Fibroblast of skin of left biceps (primary cell): ENCODE data around the gene GSAP.

Source experiments
- DNase-seq, 2 experiments: peaks; one replicate each; pipeline ENCODE4 v3.0.0-alpha.2; 2013; ENCODE audit warnings: low read depth in 2 of 2

Gene GSAP

DNA sequence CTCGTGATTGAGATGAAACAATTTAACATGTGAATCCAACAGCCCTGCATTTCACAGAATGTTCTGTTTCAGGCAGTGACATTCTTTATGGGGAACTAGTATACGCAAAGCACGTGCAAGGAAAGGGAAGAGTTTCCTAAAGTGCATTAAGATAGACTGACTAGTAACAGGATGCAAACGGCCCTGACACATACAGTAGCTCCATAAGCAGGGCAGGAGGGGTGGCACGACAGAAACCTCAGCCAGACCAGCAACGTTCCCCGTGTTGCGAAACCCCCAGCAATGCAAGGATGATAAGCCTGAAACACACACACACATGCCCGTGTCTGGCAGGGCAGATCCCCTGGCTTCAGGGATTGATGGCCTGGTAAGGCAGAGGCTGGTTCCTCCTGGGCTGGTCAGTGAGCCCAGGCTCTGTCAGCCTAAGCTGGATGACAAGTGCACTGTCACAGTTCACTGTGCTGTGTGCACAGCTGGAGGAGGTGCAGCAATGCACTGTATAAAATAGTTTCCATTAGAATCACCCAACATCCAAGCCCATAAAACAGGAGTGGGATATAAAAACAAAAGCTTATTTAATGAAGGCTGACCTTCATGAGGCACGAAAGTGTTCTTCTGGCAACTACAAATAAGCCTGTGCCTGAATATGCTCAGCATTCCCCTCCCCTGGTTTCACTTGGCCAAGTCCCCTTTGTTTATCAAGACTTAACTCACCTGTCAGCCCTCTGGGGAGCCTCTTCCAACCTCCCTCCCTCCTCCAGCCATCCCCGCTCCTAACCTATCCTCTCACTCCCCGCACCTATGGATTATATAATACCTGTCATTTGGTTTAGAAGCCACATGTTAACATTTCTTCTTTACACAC lies 88.8 kb downstream of the GSAP start:
- DNase-seq, result no peak

DNA sequence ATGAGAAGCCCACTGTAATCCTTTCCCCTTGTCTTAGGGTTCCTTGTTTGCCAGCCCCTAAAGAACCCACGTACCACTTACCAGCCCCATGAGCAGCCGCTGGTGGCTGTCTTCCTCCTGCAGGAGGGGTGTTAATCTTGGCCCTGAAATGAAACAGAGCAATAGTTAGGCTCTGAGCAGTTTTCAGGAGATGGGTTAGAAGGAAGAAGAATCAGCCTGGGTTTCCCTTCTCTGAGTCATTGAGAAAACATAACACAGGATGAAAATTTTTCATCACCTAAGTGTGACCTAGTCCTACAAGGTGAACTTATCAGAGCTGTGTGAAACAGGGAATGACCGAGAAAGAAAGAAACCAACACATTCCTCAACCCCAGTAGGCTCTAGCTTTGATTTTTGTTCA lies 90.0 kb downstream of the GSAP start:
- DNase-seq, result no peak

DNA sequence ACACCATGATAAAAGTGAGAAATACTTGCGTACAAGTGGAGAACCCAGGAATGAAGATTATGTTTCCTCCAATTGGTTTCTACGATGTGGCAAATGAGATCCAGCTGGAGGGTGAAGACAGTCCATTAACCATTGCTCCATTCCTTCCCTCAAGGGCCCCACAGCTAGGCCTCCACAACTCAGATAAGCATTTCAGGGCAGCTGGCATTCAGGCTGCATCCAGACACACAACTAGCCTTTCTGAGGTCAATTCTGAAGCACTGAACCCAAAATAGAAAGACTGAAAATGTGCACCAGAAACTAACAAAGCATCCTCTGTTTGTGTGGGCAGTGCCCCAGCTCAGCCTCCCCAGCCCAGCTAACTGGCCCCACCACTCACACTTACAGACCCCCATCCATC lies 94.8 kb downstream of the GSAP start:
- peak in 1 of 2 experiments; percentile 8 for DNase-seq

DNA sequence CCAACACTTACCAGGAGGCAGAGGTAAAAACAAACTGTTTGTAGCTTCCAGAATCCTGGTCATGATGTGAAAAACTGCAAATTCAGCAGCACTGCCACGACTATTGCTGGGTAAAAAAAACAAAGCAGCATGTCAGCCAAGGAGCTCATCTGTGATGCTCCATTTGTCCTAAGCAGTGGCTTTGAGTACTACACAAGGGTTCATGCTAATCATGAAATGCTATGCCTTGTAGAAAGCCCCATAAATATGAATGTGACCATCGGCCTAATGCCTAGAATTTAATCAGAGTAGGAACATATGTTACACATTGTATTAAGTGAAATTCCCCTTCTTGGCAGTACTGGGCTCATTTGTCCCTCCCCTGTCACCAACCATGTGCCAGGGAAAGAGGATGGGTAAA lies 95.4 kb downstream of the GSAP start:
- no peak for DNase-seq

DNA sequence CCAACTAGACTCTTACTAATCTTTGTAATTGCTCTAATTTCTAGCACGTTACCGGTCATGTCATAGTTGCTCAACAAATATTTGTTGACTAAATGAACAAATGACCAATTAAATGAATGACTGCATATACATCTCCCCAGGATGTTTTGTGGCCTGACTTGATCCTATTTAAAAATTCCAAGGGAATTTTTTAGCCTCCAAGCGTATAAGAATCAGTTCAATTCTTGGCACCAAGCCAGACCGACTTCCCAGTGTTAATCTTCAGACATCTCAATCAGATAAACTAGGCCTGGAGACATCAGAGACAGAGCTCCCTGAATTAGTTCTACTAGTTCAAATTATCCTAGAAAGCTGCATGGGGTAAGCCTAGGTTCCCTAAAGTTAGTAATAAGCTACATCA lies 96.0 kb downstream of the GSAP start:
- DNase-seq, result no peak

DNA sequence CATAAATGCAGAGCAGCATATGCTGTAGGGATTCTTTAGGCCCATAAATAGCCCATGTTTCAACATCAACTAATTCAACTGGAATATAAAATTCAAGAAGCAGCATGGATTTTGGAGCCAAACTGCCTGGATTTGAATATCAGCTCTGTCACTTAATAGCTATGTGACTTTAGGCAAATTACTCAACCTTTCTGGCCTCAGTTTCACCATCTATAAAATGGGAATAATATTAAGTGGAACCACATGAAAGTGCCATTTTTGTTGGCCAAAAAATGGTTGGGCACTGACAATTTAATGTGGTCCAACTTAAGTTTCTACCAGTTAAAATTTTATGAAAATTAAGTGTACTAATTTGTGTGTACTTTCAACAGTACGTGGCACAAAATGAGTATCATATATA lies 98.1 kb downstream of the GSAP start:
- no peak for DNase-seq

DNA sequence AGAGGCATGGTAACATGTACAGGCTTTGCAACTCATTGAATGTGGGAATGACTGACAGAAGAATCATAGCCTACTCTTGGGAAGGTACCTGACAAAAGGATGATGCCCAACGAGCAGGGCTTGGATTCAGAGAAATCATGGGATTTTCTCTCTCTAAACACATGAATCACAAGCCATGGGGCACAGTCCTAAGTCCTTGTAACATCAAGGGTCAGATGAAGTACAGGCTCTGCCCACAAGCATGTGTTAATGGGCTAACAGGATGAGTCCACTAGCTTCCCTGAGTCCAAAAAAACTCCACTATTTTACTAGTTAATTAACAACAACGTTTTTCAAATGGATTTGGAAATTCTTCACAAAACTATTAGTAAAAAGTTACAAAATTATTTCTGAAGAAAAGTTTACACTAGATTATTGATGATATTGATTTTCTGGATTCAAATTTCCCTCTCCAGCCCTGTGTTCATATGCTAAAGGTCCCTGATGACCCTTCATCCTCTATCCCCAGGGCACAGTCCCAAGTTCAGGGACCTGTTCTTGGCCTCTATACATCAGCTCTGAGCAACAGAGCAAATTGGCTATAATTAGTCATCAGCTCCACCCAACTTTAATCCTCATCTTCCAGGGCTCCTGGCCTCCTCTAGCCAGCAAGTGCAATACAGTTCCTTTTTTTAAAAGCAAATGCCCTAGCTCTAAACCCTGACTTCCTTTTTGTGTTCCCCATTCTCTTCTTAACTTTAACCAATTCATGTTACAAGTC lies 99.8 kb downstream of the GSAP start:
- no peak for DNase-seq

DNA sequence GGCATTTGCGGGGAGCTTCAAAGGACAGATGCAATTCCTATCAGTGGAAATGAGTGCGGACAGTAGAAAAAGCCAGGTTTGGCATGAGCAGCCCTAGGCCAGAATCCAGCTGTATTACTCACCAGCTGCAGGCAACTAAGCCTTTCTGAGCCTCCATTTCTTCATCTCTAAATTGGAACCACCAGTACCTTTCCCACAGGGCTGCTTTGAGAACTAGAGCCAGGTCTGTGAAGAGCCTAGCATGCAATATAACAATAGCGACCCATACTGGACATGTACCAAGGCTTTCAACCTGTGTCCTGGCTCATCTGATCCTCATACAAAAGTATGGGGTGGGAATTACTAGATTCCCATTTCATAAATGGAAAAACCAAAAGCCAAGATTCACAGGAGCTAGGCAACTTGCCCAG lies 101.0 kb downstream of the GSAP start:
- peak in 1 of 2 experiments; percentile 19 for DNase-seq

DNA sequence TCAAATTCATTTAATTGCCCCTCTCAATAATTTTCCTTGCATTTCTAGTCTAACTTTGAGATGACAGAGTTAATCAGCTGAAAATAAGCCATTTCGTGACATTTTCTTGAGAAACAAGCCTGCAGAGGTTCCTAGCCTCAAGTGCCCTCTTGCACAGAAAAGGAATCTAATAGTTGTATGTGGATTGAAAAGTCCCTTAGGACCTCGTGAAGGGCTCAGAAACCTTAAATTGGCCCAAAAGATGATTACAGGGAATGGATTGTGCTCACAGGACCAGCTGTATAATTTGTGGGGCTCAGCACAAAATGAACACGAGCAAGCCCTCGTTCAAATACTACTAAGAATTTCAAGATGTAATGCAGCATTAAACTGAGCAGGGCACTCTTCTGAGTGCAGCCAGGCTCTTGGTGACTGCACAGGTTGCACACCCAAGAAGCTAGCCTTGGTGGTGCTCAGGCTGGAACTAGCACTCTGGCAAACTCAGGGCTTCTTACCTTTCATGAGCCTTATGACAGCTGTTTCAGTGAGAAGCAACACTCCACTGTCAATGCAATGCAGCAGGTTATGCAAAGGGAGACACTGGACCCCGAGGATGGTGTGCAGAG lies 102.2 kb downstream of the GSAP start:
- DNase-seq, result no peak

DNA sequence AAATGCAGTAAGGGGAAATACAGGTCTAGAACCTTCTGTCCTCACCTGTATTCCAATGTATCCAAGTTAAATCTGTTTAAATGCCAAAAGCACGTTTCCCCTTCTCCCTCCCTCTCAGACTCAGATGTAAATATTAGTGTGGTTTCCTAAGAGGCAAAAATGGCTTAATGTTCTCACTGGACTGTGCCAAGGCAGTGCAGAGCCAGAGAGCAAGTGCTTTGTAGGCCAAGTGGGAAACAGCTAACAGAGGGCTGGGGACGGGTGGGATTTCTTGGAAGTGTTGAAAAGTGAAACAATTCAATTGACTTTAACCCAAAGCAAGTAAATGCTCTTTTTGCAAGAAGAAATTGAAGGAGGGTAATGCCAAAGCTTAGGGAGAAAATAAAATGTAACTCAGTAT lies 103.1 kb downstream of the GSAP start:
- no peak for DNase-seq

DNA sequence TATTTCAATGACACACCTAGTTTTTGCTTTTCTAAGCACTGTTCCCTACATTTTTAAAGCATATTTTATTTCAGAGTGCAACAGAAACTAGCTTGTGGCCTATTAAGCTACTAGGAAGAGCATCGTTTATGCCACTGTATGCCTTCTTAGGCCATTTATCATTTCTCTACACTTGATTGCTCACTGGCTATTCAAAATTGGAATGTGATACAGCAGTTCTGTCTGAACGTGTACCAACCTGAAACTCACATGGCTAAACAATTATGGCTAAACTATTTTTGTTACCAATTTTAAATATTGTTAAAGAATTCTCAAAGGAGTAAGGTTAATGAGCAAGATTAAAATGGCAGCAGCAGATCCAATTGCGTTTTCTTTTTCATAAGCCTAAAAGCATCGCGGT lies 105.2 kb downstream of the GSAP start:
- DNase-seq, result no peak

DNA sequence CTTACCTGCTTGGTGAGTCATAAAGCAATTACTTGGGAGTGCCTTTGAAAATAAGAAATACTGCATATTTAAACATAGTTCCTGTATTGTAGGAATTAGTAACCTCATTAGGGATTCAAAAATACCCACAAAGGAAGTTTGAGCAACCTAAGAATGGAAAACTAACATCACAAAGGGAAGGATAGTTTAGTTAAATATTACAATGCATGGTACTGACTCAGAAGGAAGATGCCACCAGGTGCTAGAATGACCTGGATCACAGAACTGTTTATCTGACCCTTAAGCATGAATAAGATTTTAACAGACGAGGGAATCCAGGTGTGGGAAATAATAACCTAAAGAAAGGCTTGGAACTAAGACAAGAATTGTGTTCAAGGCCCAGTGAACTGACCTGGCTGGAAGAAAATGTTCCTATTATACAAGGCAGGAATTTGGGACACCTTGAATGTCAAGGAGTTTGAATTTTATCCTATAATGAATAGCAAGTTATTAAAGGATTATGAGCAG lies 106.4 kb downstream of the GSAP start:
- no peak for DNase-seq

DNA sequence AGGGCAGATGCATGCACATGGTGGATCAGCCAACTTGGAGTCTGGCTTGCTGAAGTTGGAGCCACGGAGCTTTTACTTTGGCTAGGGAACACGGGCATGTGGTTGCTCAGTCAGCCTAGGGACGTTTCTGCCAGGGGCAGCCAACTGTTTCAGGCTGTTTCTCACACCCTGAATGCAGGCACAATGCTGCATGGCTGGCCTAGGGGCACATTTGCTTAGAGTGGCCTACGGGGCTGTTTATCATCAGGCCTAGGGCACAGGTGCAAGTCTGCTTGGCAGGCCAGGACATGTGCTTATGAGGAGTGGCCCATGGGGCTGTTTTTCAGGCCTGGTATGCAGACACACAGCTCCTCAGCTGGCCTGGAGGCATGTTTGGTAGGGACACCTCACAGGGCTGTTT lies 107.4 kb downstream of the GSAP start:
- no peak for DNase-seq

DNA sequence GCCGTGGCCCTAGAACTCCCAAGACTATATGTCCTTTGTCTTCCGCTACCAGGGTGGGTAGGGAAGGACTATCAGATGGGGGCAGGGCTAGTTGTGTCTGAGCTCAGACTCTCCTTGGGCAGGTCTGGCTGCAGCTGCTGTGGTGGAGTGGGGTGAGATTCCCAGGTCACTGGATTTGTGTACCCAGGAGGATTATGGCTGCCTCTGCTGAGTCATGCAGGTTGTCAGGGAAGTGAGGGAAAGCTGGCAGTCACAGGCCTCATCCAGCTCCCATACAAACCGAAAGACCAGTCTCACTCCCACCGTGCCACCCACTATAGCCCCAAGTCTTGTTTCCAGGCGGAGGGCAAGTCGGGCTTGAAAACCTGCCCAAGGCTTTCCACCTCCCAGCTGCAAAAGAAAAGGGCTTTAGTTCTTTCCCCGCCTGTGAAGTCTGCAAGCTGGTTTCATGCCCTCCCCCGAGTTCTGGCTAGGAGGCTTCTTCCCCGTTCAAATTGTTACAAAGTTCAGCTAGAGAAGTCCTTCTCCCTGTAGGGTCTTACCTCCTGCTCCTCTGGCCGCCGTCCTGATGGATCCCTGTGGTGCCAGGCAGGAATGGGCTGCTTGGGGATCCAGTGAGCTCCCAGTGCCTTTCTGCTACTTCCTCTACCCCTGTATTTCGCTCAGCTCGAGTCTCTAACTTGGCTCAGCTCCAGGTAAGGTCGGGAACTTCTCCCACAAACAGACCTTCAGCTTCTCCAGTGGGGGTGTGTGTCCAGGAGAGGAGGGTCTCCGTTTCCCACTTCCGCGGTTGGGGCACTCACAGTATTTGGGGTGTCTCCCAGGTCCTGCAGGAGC lies 109.7 kb downstream of the GSAP start:
- DNase-seq, result no peak

DNA sequence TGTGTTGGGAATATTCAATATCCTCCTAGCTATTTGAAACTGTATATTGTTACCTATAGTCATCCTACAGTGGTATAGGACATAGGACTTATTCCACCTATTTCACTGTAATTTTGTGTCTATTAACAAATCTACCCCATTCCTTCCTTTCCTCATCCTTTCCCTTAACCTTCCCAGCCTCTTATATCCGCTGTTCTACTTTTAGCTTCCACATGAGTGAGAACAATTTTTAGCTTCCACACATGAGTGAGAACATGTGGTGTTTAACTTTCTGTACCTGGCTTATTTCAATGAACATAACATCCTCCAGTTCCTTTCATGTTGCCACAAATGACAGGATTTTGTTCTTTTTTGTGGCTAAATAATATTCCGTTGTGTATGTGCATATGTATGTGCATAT lies 120.6 kb downstream of the GSAP start:
- DNase-seq, result no peak

DNA sequence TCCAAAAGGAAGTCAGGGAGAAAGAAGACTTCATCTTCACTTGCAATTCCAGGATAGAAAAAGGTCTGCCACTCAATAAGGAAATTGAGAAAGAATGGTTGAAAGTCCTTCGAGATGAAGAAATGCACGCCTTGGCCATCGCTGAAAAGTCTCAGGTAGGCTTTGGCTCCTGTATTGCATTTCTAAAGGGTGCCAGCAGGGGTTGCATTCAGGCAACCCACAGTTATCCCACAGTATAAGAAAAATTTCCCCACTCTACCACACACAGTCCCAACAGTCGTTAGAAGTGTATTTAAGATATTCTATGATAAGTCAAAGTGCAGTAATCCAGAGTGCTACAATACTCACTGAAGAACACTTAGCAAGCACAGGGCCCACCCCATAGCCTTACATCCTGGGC lies 123.1 kb downstream of the GSAP start:
- DNase-seq, result no peak

DNA sequence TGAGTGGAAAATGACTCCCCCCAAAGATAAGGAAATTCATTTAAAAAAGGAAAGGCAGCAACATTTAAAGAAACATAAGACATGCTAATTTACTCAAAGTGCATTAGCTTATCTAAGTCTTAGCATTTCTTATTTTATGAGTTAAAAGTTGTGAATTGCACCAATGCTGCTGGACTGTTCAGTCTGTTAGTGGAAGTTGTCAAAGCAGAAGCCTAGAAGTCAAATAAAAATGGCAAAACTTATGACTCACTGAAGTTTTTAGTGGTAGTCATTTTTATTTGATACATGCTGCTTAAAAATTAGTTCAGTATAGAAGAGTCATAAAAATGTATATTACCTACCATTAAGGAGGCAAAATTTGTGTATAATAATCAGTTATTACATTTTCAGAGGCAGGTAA lies 125.7 kb downstream of the GSAP start:
- no peak for DNase-seq

DNA sequence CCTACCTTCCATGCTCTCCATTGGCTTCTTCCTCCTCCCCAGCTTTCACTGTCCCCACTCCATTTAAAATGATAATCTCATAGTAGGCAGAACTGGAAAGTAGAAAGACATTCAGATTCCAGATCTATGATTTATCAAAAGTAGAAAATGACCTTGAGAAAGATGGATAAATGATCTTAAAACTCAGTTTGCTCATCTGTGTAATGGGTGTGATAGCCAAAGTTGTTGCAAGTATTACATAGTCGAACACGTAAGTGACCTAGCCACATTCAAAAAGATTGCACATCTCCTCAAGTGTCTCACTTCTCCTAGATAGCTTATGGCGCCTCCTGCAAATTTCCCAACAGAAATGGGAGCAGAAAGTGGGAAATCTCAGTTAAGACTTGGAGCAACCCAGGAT lies 126.8 kb downstream of the GSAP start:
- no peak for DNase-seq

DNA sequence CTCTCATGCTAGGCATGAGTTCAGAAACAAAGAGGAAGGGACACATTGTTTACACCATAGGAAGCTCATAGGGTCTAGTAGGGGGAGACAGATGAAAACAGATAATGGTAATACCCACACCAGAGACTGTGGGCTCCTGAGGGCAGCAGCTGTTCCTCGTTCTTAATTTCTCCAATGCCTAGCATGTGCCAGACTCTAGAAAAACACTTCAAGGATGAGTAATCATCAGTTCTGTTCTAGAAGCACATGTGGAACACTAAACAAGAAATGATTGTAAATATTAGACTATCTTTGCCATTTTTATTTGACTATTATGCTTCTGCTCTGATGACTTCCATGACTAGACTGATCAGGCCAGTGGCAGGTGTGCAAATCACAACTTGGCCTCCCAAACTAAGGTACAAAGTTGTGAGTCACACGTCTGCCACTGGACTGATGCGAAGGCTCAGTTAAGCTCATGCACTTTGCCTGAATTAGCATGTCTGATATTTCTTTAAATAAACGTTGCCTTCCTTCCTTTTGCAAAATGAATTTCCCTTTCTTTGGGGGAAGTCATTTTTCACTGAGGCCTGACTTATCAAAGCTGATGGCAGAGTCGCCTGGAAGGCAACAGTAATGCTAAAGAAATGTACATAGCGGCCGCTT lies 127.4 kb downstream of the GSAP start:
- DNase-seq, result no peak

DNA sequence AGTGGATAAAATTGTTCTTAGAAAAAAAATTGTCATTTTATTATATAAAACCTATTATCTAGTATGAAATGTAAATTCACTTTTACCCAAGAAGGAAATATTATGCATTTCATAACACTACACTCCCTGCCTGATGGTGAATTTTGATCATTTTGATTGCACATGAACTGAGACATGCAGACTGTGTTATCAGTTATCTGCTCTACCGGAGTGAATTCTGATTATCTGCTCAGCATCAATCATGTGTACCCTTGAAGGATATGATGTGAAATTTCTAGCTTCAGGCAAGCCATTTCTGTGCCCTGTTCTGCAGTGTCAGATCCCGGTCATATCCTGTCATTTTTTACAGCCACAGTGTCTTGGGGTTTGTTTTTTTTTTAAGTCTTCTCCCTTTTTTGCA lies 131.5 kb downstream of the GSAP start:
- DNase-seq, result no peak

DNA sequence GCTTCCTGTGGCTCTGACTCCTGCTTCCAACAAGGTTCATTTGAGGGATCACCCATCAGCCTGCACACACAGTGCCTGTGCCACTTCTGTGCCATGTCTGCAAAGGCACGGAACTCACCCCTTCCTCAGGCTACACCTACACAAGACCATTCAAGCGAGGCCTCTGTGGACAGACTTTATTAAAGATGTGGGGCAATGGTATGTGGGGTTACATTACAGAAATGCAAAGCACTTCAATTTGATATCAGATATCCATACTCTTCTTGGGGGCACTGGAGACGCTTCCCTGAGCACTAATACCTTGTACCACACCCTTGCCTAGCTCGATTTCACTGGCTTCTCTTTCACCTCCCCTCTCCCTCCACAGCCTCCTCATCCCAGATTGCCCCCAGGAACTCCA lies 132.1 kb downstream of the GSAP start:
- DNase-seq, result no peak
